ENCODE measurements around the gene CCDC171. TPM values are rescaled to one million over a fixed set of nuclear protein-coding genes. Genes with fewer than 3 reads are reported as not detected.
"Not testable (repeated sequence)": the region's sequence is repeated elsewhere in the genome, so short reads cannot be mapped to it uniquely, and the experiment has no call there.

CCDC171 gene
- total RNA-seq, 6 experiments from 2014 or later = 0.42 to 0.80 (median 0.45) TPM

GRCh38 chr9:15697446-15697851 is 144.6 kb downstream of the CCDC171 start:
- ATAC-seq (no peak), DNase-seq (no peak)
- no peak overlapping the region for H3K27ac ChIP-seq
- no peaks in the 10 kb centered on the region for H3K4me1 ChIP-seq
- intact Hi-C loops (cut with DNase I) = no loop called here
- no peak for TF ChIP-seq POLR2A (IDR thresholded peaks at IDR 0.05)
- no peak for TF ChIP-seq CTCF (IDR thresholded peaks at IDR 0.05)
- no peaks in the 10 kb centered on the region for H3K27me3 ChIP-seq
- no peaks in the 10 kb centered on the region for H3K9me3 ChIP-seq
- no peaks in the 10 kb centered on the region for H3K36me3 ChIP-seq
- WGBS (ENCODE audit: insufficient coverage, low coverage, low lambda C conversion rate, missing lambda C conversion rate) = 81% methylated on average over 2 of the region's 2 CpGs
- no peak overlapping the region for H3K4me3 ChIP-seq

GRCh38 chr9:15699876-15700559 is 147.2 kb downstream of the CCDC171 start:
- ATAC-seq; intact Hi-C loops (cut with DNase I); H3K36me3 ChIP-seq; H3K4me1 ChIP-seq; H3K27ac ChIP-seq; H3K9me3 ChIP-seq; DNase-seq; H3K4me3 ChIP-seq; H3K27me3 ChIP-seq: not testable (repeated sequence)
- WGBS (ENCODE audit: insufficient coverage, low coverage, low lambda C conversion rate, missing lambda C conversion rate) = no CpG with 5 or more reads among the region's 36 CpGs

GRCh38 chr9:15707000-15707399 is 154.2 kb downstream of the CCDC171 start:
- Histone ChIP-seq H3K36me3 (no peaks in the 10 kb centered on the region), H3K27me3 (no peaks in the 10 kb centered on the region), H3K9me3 (no peaks in the 10 kb centered on the region), H3K4me1 (no peaks in the 10 kb centered on the region), H3K27ac (no peak overlapping the region), H3K4me3 (no peak overlapping the region)
- intact Hi-C loops (cut with DNase I) = no loop called here
- WGBS (ENCODE audit: insufficient coverage, low coverage, low lambda C conversion rate, missing lambda C conversion rate) = 85% methylated on average over 3 of the region's 3 CpGs
- ATAC-seq = no peak
- TF ChIP-seq CTCF (IDR thresholded peaks at IDR 0.05) (no peak), POLR2A (IDR thresholded peaks at IDR 0.05) (no peak)
- DNase-seq = no peak

- no peak overlapping the region for H3K27ac ChIP-seq
- TF ChIP-seq POLR2A (IDR thresholded peaks at IDR 0.05) (no peak), CTCF (IDR thresholded peaks at IDR 0.05) (no peak)
- DNase-seq (no peak), ATAC-seq (no peak)
- H3K9me3 ChIP-seq = no peaks in the 10 kb centered on the region
- no peaks in the 10 kb centered on the region for H3K27me3 ChIP-seq
- H3K4me1 ChIP-seq = no peaks in the 10 kb centered on the region
- WGBS (ENCODE audit: insufficient coverage, low coverage, low lambda C conversion rate, missing lambda C conversion rate) = 33% methylated on average over 1 of the region's 1 CpG
- no peak overlapping the region for H3K4me3 ChIP-seq
- H3K36me3 ChIP-seq = no peaks in the 10 kb centered on the region
- intact Hi-C loops (cut with DNase I) = no loop called here
Measured at GRCh38 chr9:15711531-15711930, 158.7 kb downstream of the CCDC171 start.

GRCh38 chr9:15711931-15712330 is 159.1 kb downstream of the CCDC171 start:
- no peaks in the 10 kb centered on the region for H3K9me3 ChIP-seq
- H3K4me3 ChIP-seq = no peak overlapping the region
- H3K27me3 ChIP-seq = no peaks in the 10 kb centered on the region
- no peak for ATAC-seq
- no peaks in the 10 kb centered on the region for H3K4me1 ChIP-seq
- no peak for DNase-seq
- H3K36me3 ChIP-seq = no peaks in the 10 kb centered on the region
- H3K27ac ChIP-seq = no peak overlapping the region
- WGBS (ENCODE audit: insufficient coverage, low coverage, low lambda C conversion rate, missing lambda C conversion rate) = 63% methylated on average over 2 of the region's 2 CpGs
- intact Hi-C loops (cut with DNase I) = no loop called here
- TF ChIP-seq CTCF (IDR thresholded peaks at IDR 0.05) (no peak), POLR2A (IDR thresholded peaks at IDR 0.05) (no peak)

Measured in right lobe of liver (tissue), 6 donors.